Measurements from ENCODE around the gene OR1E2. TPM values are rescaled to one million over a fixed set of nuclear protein-coding genes. Genes with fewer than 3 reads are reported as not detected.

Gene OR1E2
- total and polyA plus RNA-seq, 10 of the 15 experiments (the other 5 are each of a cell fraction or from before 2014, with no cell fraction given), result not detected

DNA sequence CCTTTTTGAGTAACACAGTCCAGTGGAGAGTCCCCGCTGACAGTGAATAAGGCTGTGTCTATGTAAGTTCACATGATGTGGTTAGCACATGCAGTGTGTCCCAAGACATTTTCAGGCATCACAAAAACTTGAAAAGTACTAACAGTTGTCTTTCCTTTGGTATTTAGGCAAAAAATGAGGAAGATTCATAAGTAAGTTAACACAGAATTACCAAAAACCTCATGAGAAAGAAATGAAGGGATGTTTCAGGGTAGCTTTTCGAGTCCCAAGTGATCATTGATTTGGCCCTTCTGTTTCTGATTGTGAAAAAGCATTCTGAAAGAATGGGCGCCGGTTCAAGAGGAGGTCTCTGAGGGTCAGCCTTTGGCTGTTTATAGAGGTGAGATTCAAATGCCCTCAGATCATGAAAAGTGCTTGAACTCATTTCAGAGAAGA lies 41.6 kb upstream of the OR1E2 start:
- WGBS (ENCODE audit: insufficient coverage, insufficient replicate concordance, low lambda C conversion rate, missing lambda C conversion rate), result 53% methylated on average over 4 of the region's 4 CpGs
- ChIA-PET CTCF (no interaction called here), SMC1A (ENCODE audit: uncharacterized antibody, unreplicated experiment) (interaction anchor here (0.8 kb wide), 1 partner anchor 25 kb away, joined by 3 read pairs; no protein-coding TSS in a partner anchor), RAD21 (ENCODE audit: unreplicated experiment) (no interaction called here), POLR2A (no interaction called here)
- no peak overlapping the region for H2AFZ ChIP-seq (ENCODE audit: control insufficient read depth, low read depth, low read length)
- BruUV-seq (replicated peaks), result no TSS peak
- in situ Hi-C loops (cut with MboI) (no loop called here), intact Hi-C loops (cut with micrococcal nuclease; ENCODE audit: unreplicated experiment) (no loop called here)
- H3K79me2 ChIP-seq (ENCODE audit: control insufficient read depth, insufficient read depth, low read length), result no peaks in the 10 kb centered on the region
- no peak for FAIRE-seq
- ATAC-seq, result no peak
- H3K9ac ChIP-seq (ENCODE audit: control insufficient read depth, insufficient read depth, low read length), result no peak overlapping the region
- H3K27me3 ChIP-seq (replicated peaks in 1 of 2; ENCODE audit: control insufficient read depth in 2 of 2, insufficient read depth in 2 of 2, low read length in 1 of 2), result peaks cover 0 to 2% of the 10 kb centered on the region in 2 experiments; a peak in 1 of 4 replicates
- H3K27ac ChIP-seq (ENCODE audit: control insufficient read depth, insufficient read depth), result no peak overlapping the region
- TF ChIP-seq PBX3 (IDR thresholded peaks at IDR 0.05; ENCODE audit: insufficient replicate concordance, low read depth, low read length) (no peak), KLF5 (IDR thresholded peaks at IDR 0.05; ENCODE audit: partially characterized antibody) (no peak), CBX5 (IDR thresholded peaks at IDR 0.05; ENCODE audit: low read depth) (no peak), BRCA1 (IDR thresholded peaks at IDR 0.05; ENCODE audit: low read depth, low read length) (no peak), WRNIP1 (IDR thresholded peaks at IDR 0.05; ENCODE audit: borderline replicate concordance, low read depth, low read length) (no peak), RB1 (IDR thresholded peaks at IDR 0.05; ENCODE audit: borderline replicate concordance) (no peak), KDM1A (IDR thresholded peaks at IDR 0.05; ENCODE audit: borderline replicate concordance) (no peak), RAD51 (IDR thresholded peaks at IDR 0.05) (no peak), REST (IDR thresholded peaks at IDR 0.05; ENCODE audit: low read depth, low read length) (no peak), SP1 (IDR thresholded peaks at IDR 0.05; ENCODE audit: low read depth, low read length) (no peak), NFIC (IDR thresholded peaks at IDR 0.05; ENCODE audit: low read depth, low read length) (no peak), CREB1 (IDR thresholded peaks at IDR 0.05; ENCODE audit: low read depth) (no peak), YY1 (IDR thresholded peaks at IDR 0.05; ENCODE audit: low read depth, low read length) (no peak), IRF5 (IDR thresholded peaks at IDR 0.05; ENCODE audit: borderline replicate concordance) (no peak), FOXK2 (IDR thresholded peaks at IDR 0.05) (no peak)
- TF ChIP-seq, protein P1, sequence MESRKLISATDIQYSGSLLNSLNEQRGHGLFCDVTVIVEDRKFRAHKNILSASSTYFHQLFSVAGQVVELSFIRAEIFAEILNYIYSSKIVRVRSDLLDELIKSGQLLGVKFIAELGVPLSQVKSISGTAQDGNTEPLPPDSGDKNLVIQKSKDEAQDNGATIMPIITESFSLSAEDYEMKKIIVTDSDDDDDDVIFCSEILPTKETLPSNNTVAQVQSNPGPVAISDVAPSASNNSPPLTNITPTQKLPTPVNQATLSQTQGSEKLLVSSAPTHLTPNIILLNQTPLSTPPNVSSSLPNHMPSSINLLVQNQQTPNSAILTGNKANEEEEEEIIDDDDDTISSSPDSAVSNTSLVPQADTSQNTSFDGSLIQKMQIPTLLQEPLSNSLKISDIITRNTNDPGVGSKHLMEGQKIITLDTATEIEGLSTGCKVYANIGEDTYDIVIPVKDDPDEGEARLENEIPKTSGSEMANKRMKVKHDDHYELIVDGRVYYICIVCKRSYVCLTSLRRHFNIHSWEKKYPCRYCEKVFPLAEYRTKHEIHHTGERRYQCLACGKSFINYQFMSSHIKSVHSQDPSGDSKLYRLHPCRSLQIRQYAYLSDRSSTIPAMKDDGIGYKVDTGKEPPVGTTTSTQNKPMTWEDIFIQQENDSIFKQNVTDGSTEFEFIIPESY (IDR thresholded peaks at IDR 0.05), result no peak
- no peak for DNase-seq (ENCODE audit: low read depth, low spot score)
- H3K4me3 ChIP-seq, result no peak overlapping the region
- H3K36me3 ChIP-seq (ENCODE audit: control insufficient read depth in 2 of 2, insufficient read depth in 2 of 2, low read length in 1 of 2), result no peaks in the 10 kb centered on the region
- no peaks in the 10 kb centered on the region for H3K4me1 ChIP-seq (ENCODE audit: control insufficient read depth, insufficient read depth, low read length)
- H4K20me1 ChIP-seq (ENCODE audit: control insufficient read depth, insufficient read depth), result no peaks in the 10 kb centered on the region
- H3K4me2 ChIP-seq (ENCODE audit: control insufficient read depth, insufficient read depth), result no peak overlapping the region
- no peaks in the 10 kb centered on the region for H3K9me3 ChIP-seq (replicated peaks; ENCODE audit: control insufficient read depth, insufficient read depth, low read length)
